ENCODE data around the gene NUP153.
A peak's percentile ranks its signal among the peaks of the same experiment; 100 is the strongest.

Gene NUP153

DNA sequence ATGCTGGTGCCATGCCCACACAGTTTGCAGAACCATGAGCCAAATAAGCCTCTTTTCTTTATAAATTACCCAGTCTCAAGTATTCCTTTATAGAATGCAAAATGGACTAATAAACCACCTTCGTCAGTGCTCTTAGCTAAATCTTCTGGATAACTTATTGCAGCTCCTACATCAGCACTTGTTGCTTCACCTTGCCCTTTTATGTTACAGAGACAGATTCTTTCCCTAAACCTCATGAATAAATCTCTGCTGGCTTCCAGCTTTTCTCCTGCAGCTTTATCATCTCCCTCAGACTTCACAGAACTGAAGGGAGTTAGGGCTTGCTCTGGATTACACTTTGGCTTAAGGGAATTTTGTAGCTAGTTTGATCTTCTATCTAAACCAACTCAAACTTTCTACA, 22.6 kb downstream of the NUP153 start:
- Histone ChIP-seq H3K27ac (ENCODE audit: low read depth, low read length) (no peak overlapping the region), H3K36me3 (ENCODE audit: insufficient read depth, low read length) (peaks cover 64% of the 10 kb centered on the region), H3K27me3 (ENCODE audit: insufficient read depth, low read length) (no peaks in the 10 kb centered on the region), H3K9me3 (ENCODE audit: insufficient read depth, low read depth, low read length) (no peaks in the 10 kb centered on the region), H3K9ac (ENCODE audit: low read depth, low read length) (no peak overlapping the region), H3K4me1 (ENCODE audit: insufficient read depth, low read length) (peaks cover 34% of the 10 kb centered on the region), H3K4me3 (ENCODE audit: low read length) (no peak overlapping the region)
- WGBS: 98% methylated on average over 1 of the region's 1 CpG

- no peak overlapping the region for H3K9ac ChIP-seq (ENCODE audit: low read depth, low read length)
- WGBS: 80% methylated on average over 2 of the region's 2 CpGs
- no peak overlapping the region for H3K4me3 ChIP-seq (ENCODE audit: low read length)
- H3K4me1 ChIP-seq (ENCODE audit: insufficient read depth, low read length): peaks cover 34% of the 10 kb centered on the region
- H3K27me3 ChIP-seq (ENCODE audit: insufficient read depth, low read length): no peaks in the 10 kb centered on the region
- H3K9me3 ChIP-seq (ENCODE audit: insufficient read depth, low read depth, low read length): no peaks in the 10 kb centered on the region
- peaks cover 62% of the 10 kb centered on the region for H3K36me3 ChIP-seq (ENCODE audit: insufficient read depth, low read length)
- H3K27ac ChIP-seq (ENCODE audit: low read depth, low read length): no peak overlapping the region
Observed at GRCh38 chr6:17683428-17683827, 23.3 kb downstream of the NUP153 start.

- WGBS: 89% methylated on average over 8 of the region's 8 CpGs
- no peak overlapping the region for H3K9ac ChIP-seq (ENCODE audit: low read depth, low read length)
- peaks cover 32% of the 10 kb centered on the region for H3K4me1 ChIP-seq (ENCODE audit: insufficient read depth, low read length)
- peaks cover 50% of the 10 kb centered on the region for H3K36me3 ChIP-seq (ENCODE audit: insufficient read depth, low read length)
- 0 out of 2 replicates have a peak overlapping the region, but pooled peaks have one; percentile 39 for H3K27ac ChIP-seq (ENCODE audit: low read depth, low read length)
- no peak overlapping the region for H3K4me3 ChIP-seq (ENCODE audit: low read length)
- H3K9me3 ChIP-seq (ENCODE audit: insufficient read depth, low read depth, low read length): no peaks in the 10 kb centered on the region
- H3K27me3 ChIP-seq (ENCODE audit: insufficient read depth, low read length): no peaks in the 10 kb centered on the region
Observed at GRCh38 chr6:17679726-17680125, 27.0 kb downstream of the NUP153 start.

GRCh38 chr6:17677602-17678001, 29.1 kb downstream of the NUP153 start:
- peaks cover 57% of the 10 kb centered on the region for H3K36me3 ChIP-seq (ENCODE audit: insufficient read depth, low read length)
- no peak overlapping the region for H3K27ac ChIP-seq (ENCODE audit: low read depth, low read length)
- H3K4me1 ChIP-seq (ENCODE audit: insufficient read depth, low read length): peaks cover 16% of the 10 kb centered on the region
- no peak overlapping the region for H3K9ac ChIP-seq (ENCODE audit: low read depth, low read length)
- 100% methylated on average over 3 of the region's 5 CpGs for WGBS
- no peaks in the 10 kb centered on the region for H3K9me3 ChIP-seq (ENCODE audit: insufficient read depth, low read depth, low read length)
- H3K27me3 ChIP-seq (ENCODE audit: insufficient read depth, low read length): no peaks in the 10 kb centered on the region
- no peak overlapping the region for H3K4me3 ChIP-seq (ENCODE audit: low read length)

GRCh38 chr6:17673543-17674254, 33.0 kb downstream of the NUP153 start:
- H3K27me3 ChIP-seq (ENCODE audit: insufficient read depth, low read length): no peaks in the 10 kb centered on the region
- no peak overlapping the region for H3K4me3 ChIP-seq (ENCODE audit: low read length)
- no peaks in the 10 kb centered on the region for H3K4me1 ChIP-seq (ENCODE audit: insufficient read depth, low read length)
- no peak overlapping the region for H3K27ac ChIP-seq (ENCODE audit: low read depth, low read length)
- no peaks in the 10 kb centered on the region for H3K9me3 ChIP-seq (ENCODE audit: insufficient read depth, low read depth, low read length)
- H3K36me3 ChIP-seq (ENCODE audit: insufficient read depth, low read length): peaks cover 72% of the 10 kb centered on the region
- H3K9ac ChIP-seq (ENCODE audit: low read depth, low read length): no peak overlapping the region
- 96% methylated on average over 4 of the region's 4 CpGs for WGBS

DNA sequence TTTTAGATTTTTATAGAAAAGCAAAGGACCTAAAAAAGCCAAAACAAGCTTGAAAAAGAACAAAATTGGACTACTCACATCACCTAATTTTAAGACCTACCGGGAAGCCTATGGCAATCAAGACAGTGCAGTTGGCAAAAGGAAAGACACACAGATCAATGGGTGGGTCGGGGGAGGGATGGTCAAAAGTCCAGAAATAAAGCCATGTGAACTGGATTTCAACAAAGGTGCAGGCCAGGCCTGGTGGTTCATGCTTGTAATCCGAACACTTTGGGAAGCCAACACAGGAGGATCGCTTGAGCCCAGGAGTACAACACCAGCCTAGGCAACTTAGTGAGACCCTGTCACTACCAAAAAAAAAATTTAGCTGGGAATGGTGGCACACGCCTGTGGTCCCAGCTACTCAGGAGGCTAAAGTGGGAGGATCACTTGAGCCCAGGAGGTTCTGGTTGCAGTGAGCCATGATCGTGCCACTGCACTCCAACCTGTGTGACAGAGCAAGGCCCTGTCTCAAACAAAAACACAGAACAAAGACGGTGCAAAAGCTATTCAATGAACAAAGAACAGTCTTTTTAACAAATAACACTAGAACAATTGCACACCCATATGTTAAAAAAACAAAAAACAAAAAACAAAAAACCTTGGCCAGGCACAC, 34.5 kb downstream of the NUP153 start:
- Histone ChIP-seq H3K9ac (ENCODE audit: low read depth, low read length) (no peak overlapping the region), H3K36me3 (ENCODE audit: insufficient read depth, low read length) (peaks cover 87% of the 10 kb centered on the region), H3K4me3 (ENCODE audit: low read length) (no peak overlapping the region), H3K27ac (ENCODE audit: low read depth, low read length) (no peak overlapping the region), H3K9me3 (ENCODE audit: insufficient read depth, low read depth, low read length) (no peaks in the 10 kb centered on the region), H3K27me3 (ENCODE audit: insufficient read depth, low read length) (no peaks in the 10 kb centered on the region), H3K4me1 (ENCODE audit: insufficient read depth, low read length) (no peaks in the 10 kb centered on the region)
- 95% methylated on average over 7 of the region's 7 CpGs for WGBS

GRCh38 chr6:17666646-17667045, 40.1 kb downstream of the NUP153 start:
- Histone ChIP-seq H3K4me3 (ENCODE audit: low read length) (no peak overlapping the region), H3K36me3 (ENCODE audit: insufficient read depth, low read length) (peaks cover 96% of the 10 kb centered on the region), H3K27me3 (ENCODE audit: insufficient read depth, low read length) (no peaks in the 10 kb centered on the region), H3K27ac (ENCODE audit: low read depth, low read length) (no peak overlapping the region), H3K9me3 (ENCODE audit: insufficient read depth, low read depth, low read length) (no peaks in the 10 kb centered on the region), H3K9ac (ENCODE audit: low read depth, low read length) (no peak overlapping the region), H3K4me1 (ENCODE audit: insufficient read depth, low read length) (no peaks in the 10 kb centered on the region)
- WGBS: 100% methylated on average over 1 of the region's 1 CpG

DNA sequence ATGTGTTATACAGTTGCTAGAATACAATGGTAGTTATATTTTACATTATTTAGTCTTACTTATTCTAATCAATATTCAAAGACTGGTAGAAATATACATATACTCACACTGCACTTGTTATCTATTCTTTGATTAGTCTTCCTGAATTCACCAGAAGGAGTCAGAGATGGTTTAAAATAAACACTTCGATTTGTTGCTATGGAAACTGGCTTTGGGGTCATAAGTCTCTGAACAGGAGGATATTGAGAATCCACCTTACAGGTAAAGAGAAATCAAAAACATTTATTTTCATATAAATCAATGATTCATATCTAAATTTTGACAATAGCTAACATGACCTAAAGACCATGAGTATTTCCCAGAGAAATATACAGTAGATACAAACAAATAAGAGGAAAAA, 41.6 kb downstream of the NUP153 start:
- H3K4me1 ChIP-seq (ENCODE audit: insufficient read depth, low read length): no peaks in the 10 kb centered on the region
- H3K27ac ChIP-seq (ENCODE audit: low read depth, low read length): no peak overlapping the region
- 71% methylated on average over 1 of the region's 1 CpG for WGBS
- no peak overlapping the region for H3K4me3 ChIP-seq (ENCODE audit: low read length)
- H3K27me3 ChIP-seq (ENCODE audit: insufficient read depth, low read length): no peaks in the 10 kb centered on the region
- no peak overlapping the region for H3K9ac ChIP-seq (ENCODE audit: low read depth, low read length)
- H3K9me3 ChIP-seq (ENCODE audit: insufficient read depth, low read depth, low read length): no peaks in the 10 kb centered on the region
- peaks cover 99% of the 10 kb centered on the region for H3K36me3 ChIP-seq (ENCODE audit: insufficient read depth, low read length)

DNA sequence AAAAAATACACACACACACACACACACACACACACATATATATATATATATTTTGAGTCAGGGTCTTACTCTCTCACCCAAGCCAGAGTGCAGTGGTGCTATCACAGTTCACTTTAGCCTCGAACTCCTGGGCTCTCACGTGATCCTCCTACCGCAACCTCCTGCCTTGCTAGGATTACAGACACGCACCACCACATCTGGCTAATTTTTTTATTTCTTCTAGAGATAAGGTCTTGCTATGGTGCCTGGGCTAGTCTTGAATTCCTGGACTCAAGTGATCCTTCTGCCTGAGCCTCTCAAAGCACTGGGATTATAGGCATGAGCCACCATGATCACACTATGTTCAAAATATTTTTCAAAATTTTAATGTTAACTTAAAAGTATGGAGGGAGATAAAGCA, 43.5 kb downstream of the NUP153 start:
- Histone ChIP-seq H3K9me3 (ENCODE audit: insufficient read depth, low read depth, low read length) (no peaks in the 10 kb centered on the region), H3K27ac (ENCODE audit: low read depth, low read length) (no peak overlapping the region), H3K4me1 (ENCODE audit: insufficient read depth, low read length) (no peaks in the 10 kb centered on the region), H3K9ac (ENCODE audit: low read depth, low read length) (no peak overlapping the region), H3K4me3 (ENCODE audit: low read length) (no peak overlapping the region), H3K27me3 (ENCODE audit: insufficient read depth, low read length) (no peaks in the 10 kb centered on the region), H3K36me3 (ENCODE audit: insufficient read depth, low read length) (peaks cover 97% of the 10 kb centered on the region)
- WGBS: 98% methylated on average over 4 of the region's 4 CpGs

DNA sequence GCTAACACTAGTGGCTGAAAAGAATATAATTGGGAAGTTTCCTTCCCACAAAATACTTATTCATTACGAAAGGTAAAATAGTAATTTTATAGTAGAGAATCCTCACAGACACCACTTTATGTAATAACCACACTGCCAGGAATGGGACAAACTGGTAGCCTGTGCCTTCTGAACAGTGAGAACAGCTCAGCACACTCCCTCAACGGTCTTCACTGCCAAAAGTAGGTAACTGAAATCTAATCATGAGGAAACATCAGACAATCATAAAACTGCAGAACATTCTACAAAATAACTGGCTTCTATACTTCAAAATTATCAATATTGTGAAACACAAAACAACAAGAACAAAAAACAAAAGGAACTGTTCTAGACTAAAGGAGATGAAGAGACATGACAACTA, 44.1 kb downstream of the NUP153 start:
- WGBS: 86% methylated on average over 1 of the region's 2 CpGs
- Histone ChIP-seq H3K4me1 (ENCODE audit: insufficient read depth, low read length) (no peaks in the 10 kb centered on the region), H3K27ac (ENCODE audit: low read depth, low read length) (no peak overlapping the region), H3K27me3 (ENCODE audit: insufficient read depth, low read length) (no peaks in the 10 kb centered on the region), H3K9me3 (ENCODE audit: insufficient read depth, low read depth, low read length) (no peaks in the 10 kb centered on the region), H3K4me3 (ENCODE audit: low read length) (no peak overlapping the region), H3K36me3 (ENCODE audit: insufficient read depth, low read length) (peaks cover 97% of the 10 kb centered on the region), H3K9ac (ENCODE audit: low read depth, low read length) (no peak overlapping the region)

GRCh38 chr6:17656644-17657043, 50.1 kb downstream of the NUP153 start:
- no peaks in the 10 kb centered on the region for H3K27me3 ChIP-seq (ENCODE audit: insufficient read depth, low read length)
- no peak overlapping the region for H3K4me3 ChIP-seq (ENCODE audit: low read length)

More at GRCh38 chr6:17656644-17657043, 50.1 kb downstream of the NUP153 start:
- H3K4me1 ChIP-seq (ENCODE audit: insufficient read depth, low read length): no peaks in the 10 kb centered on the region
- 93% methylated on average over 2 of the region's 3 CpGs for WGBS
- H3K27ac ChIP-seq (ENCODE audit: low read depth, low read length): no peak overlapping the region
- no peak overlapping the region for H3K9ac ChIP-seq (ENCODE audit: low read depth, low read length)
- H3K9me3 ChIP-seq (ENCODE audit: insufficient read depth, low read depth, low read length): no peaks in the 10 kb centered on the region
- H3K36me3 ChIP-seq (ENCODE audit: insufficient read depth, low read length): peaks cover 89% of the 10 kb centered on the region
